MM.1S (cell line): ENCODE measurements around the gene TTC34.
"Not testable (repeated sequence)": the region's sequence is repeated elsewhere in the genome, so short reads cannot be mapped to it uniquely, and the experiment has no call there.

Experiments used
- DNase-seq: peaks from one replicate; pipeline ENCODE4 v3.0.0-alpha.2; 2015
- H2AFZ ChIP-seq: fragments of 300-600 bp; sonication (generic); 2 replicates; pipeline ENCODE4 v1.6.0; 2016; ENCODE audit warnings: antibody characterized with exemption, low read length
- H3F3A ChIP-seq: fragments of 300-600 bp; sonication (generic); 2 replicates; pipeline ENCODE4 v1.6.1; 2016; ENCODE audit warnings: mild to moderate bottlenecking, antibody characterized with exemption, low read length, moderate library complexity, mixed read lengths; ENCODE audit not compliant: insufficient read depth
- H3K27ac ChIP-seq: fragments of 300-600 bp; sonication (generic); 2 replicates; pipeline ENCODE4 v1.5.1; 2016; ENCODE audit warnings: mild to moderate bottlenecking, low read length
- H3K27me3 ChIP-seq: fragments of 300-600 bp; sonication (generic); replicated peaks from 2 replicates; pipeline ENCODE4 v1.6.0; 2016; ENCODE audit warnings: low read length; ENCODE audit not compliant: insufficient read depth
- H3K36me3 ChIP-seq: fragments of 300-600 bp; sonication (generic); replicated peaks from 2 replicates; pipeline ENCODE4 v1.6.1; 2016; ENCODE audit warnings: mild to moderate bottlenecking, low read length, mixed read lengths; ENCODE audit not compliant: insufficient read depth
- H3K4me1 ChIP-seq: fragments of 300-600 bp; sonication (generic); 2 replicates; pipeline ENCODE4 v1.6.1; 2016; ENCODE audit warnings: low read length, mixed read lengths
- H3K4me2 ChIP-seq: fragments of 300-600 bp; sonication (generic); 2 replicates; pipeline ENCODE4 v1.6.0; 2016; ENCODE audit warnings: low read depth, low read length
- H3K4me3 ChIP-seq: fragments of 300-600 bp; sonication (generic); 2 replicates; pipeline ENCODE4 v1.5.1; 2016; ENCODE audit warnings: low read length, mixed read lengths
- H3K79me2 ChIP-seq: fragments of 300-600 bp; sonication (generic); 2 replicates; pipeline ENCODE4 v1.6.1; 2016; ENCODE audit warnings: mixed run types, low read length, mixed read lengths
- H3K9ac ChIP-seq: fragments of 300-600 bp; sonication (generic); 2 replicates; pipeline ENCODE4 v1.6.1; 2016; ENCODE audit warnings: low read length, mixed read lengths
- H3K9me2 ChIP-seq: fragments of 300-600 bp; sonication (generic); replicated peaks from 2 replicates; pipeline ENCODE4 v1.6.1; 2016; ENCODE audit warnings: mild to moderate bottlenecking, low read length, mixed read lengths; ENCODE audit not compliant: insufficient read depth
- H3K9me3 ChIP-seq: fragments of 300-600 bp; sonication (generic); replicated peaks from 2 replicates; pipeline ENCODE4 v1.6.1; 2016; ENCODE audit warnings: mild to moderate bottlenecking, low read length, mixed read lengths; ENCODE audit not compliant: insufficient read depth
- H4K20me1 ChIP-seq: fragments of 300-600 bp; sonication (generic); 2 replicates; pipeline ENCODE4 v1.6.1; 2016; ENCODE audit warnings: mild to moderate bottlenecking, low read length, moderate library complexity, mixed read lengths; ENCODE audit not compliant: insufficient read depth

Gene TTC34

GRCh38 chr1:2657124-2657523 lies 144.4 kb downstream of the TTC34 start:
- peaks cover 25% of the 10 kb centered on the region for H3K27me3 ChIP-seq

GRCh38 chr1:2655598-2656434 lies 145.7 kb downstream of the TTC34 start:
- not testable (repeated sequence) for H3K4me1 ChIP-seq, H3K9me3 ChIP-seq, H3K9me2 ChIP-seq, H3F3A ChIP-seq, H3K9ac ChIP-seq, H3K36me3 ChIP-seq, H3K4me2 ChIP-seq, H3K4me3 ChIP-seq, H3K27ac ChIP-seq, H2AFZ ChIP-seq, DNase-seq, H3K79me2 ChIP-seq, H4K20me1 ChIP-seq
- H3K27me3 ChIP-seq, result peaks cover 36% of the 10 kb centered on the region

More at GRCh38 chr1:2657124-2657523, 144.4 kb downstream of the TTC34 start:
- H2AFZ ChIP-seq, H3K9me3 ChIP-seq, DNase-seq, H3K36me3 ChIP-seq, H3K9me2 ChIP-seq, H3K4me3 ChIP-seq, H3K4me1 ChIP-seq, H3K27ac ChIP-seq, H3K4me2 ChIP-seq, H4K20me1 ChIP-seq, H3F3A ChIP-seq, H3K79me2 ChIP-seq, H3K9ac ChIP-seq: not testable (repeated sequence)

DNA sequence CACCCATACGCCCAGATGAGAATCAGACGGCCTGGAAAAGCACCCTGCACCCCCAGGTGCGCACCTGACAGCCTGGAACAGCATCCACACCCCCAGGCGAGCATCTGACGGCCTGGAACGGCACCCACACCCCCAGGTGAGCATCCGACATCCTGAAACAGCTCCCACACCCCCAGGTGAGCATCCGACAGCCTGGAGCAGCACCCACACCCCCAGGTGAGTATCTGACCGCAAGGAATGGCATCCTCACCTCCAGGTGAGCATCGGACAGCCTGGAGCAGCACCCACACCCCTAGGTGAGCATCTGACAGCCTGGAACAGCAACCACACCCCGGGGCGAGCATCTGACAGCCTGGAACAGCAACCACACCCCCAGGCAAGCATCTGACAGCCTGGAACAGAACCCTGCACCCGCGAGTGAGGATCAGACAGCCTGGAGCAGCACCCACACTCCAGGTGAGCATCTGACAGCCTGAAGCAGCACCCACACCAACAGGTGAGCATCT lies 147.0 kb downstream of the TTC34 start:
- H4K20me1 ChIP-seq, DNase-seq, H3K79me2 ChIP-seq: not testable (repeated sequence)

GRCh38 chr1:2653741-2654442 lies 147.6 kb downstream of the TTC34 start:
- H3K27me3 ChIP-seq, result peaks cover 38% of the 10 kb centered on the region
- H3K9me2 ChIP-seq, H3K4me2 ChIP-seq, H2AFZ ChIP-seq, H3K4me1 ChIP-seq, H3F3A ChIP-seq, H4K20me1 ChIP-seq, DNase-seq, H3K36me3 ChIP-seq, H3K27ac ChIP-seq, H3K79me2 ChIP-seq, H3K9ac ChIP-seq, H3K9me3 ChIP-seq, H3K4me3 ChIP-seq: not testable (repeated sequence)

More for the DNA sequence above, 147.0 kb downstream of the TTC34 start:
- not testable (repeated sequence) for H3K36me3 ChIP-seq, H2AFZ ChIP-seq, H3K9me3 ChIP-seq, H3K4me1 ChIP-seq, H3K4me2 ChIP-seq, H3K27ac ChIP-seq, H3F3A ChIP-seq, H3K9ac ChIP-seq, H3K4me3 ChIP-seq, H3K9me2 ChIP-seq
- H3K27me3 ChIP-seq, result peaks cover 36% of the 10 kb centered on the region

GRCh38 chr1:2652926-2653571 lies 148.4 kb downstream of the TTC34 start:
- not testable (repeated sequence) for DNase-seq, H3K4me2 ChIP-seq, H3K27ac ChIP-seq, H3K4me3 ChIP-seq, H3K4me1 ChIP-seq, H3K9me3 ChIP-seq, H3K9ac ChIP-seq, H3K9me2 ChIP-seq, H4K20me1 ChIP-seq, H3K36me3 ChIP-seq, H2AFZ ChIP-seq, H3F3A ChIP-seq, H3K79me2 ChIP-seq
- H3K27me3 ChIP-seq, result peaks cover 46% of the 10 kb centered on the region

DNA sequence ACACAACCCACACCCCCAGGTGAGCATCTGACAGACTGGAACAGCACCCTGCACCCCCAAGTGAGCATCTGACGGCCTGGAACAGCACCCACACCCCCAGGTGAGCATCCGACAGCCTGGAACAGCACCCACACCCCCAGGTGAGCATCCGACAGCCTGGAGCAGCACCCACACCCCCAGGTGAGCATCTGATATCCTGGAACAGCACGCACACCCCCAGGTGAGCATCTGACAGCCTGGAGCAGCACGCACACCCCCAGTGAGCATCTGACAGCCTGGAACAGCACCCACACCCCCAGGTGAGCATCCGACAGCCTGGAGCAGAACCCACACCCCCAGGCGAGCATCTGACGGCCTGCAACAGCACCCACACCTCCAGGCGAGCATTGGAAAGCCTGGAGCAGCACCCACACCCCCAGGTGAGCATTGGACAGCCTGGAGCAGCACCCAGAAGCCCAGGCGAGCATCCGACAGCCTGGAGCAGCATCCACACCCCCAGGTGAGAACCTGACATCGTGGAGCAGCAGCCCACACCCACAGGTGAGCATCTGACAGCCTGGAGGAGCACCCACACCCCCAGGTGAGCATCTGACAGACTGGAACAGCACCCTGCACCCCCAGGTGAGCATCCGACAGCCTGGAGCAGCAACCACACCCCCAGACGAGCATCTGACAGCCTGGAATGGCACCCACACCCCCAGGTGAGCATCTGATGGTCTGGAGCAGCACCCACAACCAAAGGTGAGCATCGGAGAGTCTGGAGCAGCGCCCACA lies 149.2 kb downstream of the TTC34 start:
- not testable (repeated sequence) for H3K9me2 ChIP-seq, H3K4me3 ChIP-seq, H3K36me3 ChIP-seq, H3K4me2 ChIP-seq, H2AFZ ChIP-seq, H3K9me3 ChIP-seq, H3K27ac ChIP-seq, H3F3A ChIP-seq, H3K9ac ChIP-seq, H3K79me2 ChIP-seq, DNase-seq, H4K20me1 ChIP-seq, H3K4me1 ChIP-seq
- peaks cover 53% of the 10 kb centered on the region for H3K27me3 ChIP-seq
